Measurements from ENCODE around the gene C5.

DNA sequence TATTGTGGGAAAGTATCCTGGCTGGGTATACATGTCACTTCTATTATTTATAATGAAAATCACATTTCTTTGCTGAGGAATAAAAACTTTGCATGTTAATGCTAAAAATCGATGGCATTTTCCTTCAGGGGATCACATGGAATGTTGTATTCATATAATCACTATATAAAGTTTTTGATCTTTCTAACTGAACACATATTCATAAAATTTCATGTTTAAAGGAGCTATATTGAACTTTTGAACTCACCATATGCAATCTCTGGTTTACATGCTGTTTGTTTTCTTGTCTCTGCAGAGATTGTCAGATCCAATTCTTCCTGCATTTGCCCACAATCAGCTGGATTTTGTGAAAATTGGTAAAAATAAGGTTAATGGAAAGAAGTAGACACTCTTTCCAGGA, 90.1 kb downstream of the C5 start:
- TF ChIP-seq, protein P1, sequence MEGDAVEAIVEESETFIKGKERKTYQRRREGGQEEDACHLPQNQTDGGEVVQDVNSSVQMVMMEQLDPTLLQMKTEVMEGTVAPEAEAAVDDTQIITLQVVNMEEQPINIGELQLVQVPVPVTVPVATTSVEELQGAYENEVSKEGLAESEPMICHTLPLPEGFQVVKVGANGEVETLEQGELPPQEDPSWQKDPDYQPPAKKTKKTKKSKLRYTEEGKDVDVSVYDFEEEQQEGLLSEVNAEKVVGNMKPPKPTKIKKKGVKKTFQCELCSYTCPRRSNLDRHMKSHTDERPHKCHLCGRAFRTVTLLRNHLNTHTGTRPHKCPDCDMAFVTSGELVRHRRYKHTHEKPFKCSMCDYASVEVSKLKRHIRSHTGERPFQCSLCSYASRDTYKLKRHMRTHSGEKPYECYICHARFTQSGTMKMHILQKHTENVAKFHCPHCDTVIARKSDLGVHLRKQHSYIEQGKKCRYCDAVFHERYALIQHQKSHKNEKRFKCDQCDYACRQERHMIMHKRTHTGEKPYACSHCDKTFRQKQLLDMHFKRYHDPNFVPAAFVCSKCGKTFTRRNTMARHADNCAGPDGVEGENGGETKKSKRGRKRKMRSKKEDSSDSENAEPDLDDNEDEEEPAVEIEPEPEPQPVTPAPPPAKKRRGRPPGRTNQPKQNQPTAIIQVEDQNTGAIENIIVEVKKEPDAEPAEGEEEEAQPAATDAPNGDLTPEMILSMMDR (IDR thresholded peaks at IDR 0.05; ENCODE audit: insufficient read depth, low read length, poor library complexity, severe bottlenecking): no peak
- TF ChIP-seq EZH2phosphoT487 (conservative IDR thresholded peaks at IDR 0.05; ENCODE audit: low read length): no peak

Data from SU-DHL-6 (cell line).